ENCODE measurements around the gene VTI1A.

DNA sequence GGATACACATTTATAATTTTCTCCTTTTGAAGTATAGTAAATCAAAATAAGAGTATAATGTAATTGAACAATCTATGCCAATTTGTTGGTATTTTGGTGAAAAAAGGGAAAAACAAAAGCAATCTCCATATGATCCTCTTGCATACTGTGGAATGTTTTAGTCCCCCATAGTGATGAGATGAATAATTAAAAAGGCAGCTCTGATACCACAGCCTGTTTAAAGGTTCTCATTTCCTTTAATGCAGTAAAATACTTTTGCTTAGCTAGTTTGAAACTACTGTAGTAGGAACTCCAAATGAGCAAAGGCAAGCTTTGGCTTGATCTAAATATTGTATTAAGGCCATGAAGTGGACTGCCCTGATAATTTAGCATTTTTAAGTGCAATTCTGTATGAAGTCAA is 77.6 kb downstream of the VTI1A start:
- no peak for TF ChIP-seq EZH2 (IDR thresholded peaks at IDR 0.05)
- no peak for TF ChIP-seq POLR2AphosphoS5 (IDR thresholded peaks at IDR 0.05; ENCODE audit: borderline replicate concordance, low read depth, low read length)

Data from SK-N-MC (cell line).